IMR-90 (cell line): ENCODE measurements around the gene SFR1. TPM values are rescaled to one million over a fixed set of nuclear protein-coding genes. Genes with fewer than 3 reads are reported as not detected.
A peak's percentile ranks its signal among the peaks of the same experiment; 100 is the strongest.

Experiments used
- ATAC-seq: fragments of 200-7000 bp; cut with Tn5 transposase; 2 replicates; pipeline ENCODE4 v1.9.1; 2020; ENCODE audit warnings: low read depth, mild to moderate bottlenecking, moderate library complexity
- BruUV-seq: library from RNA; stranded (reverse); fragments of 400-500 nt; replicated peaks from 2 replicates; lab custom pipeline; 2021; lab: Mats Ljungman, UMichigan
- CTCF ChIA-PET: fragments of 300-600 bp; formaldehyde crosslinking; extraction: SDS; loops from one replicate; lab custom pipeline; 2021; ENCODE audit warnings: antibody characterized with exemption; lab: Yijun Ruan, JAX
- POLR2A ChIA-PET: fragments of 300-600 bp; sonication (Branson Sonifier 250); formaldehyde crosslinking; loops from one replicate; lab custom pipeline; 2022; ENCODE audit warnings: antibody characterized with exemption; ENCODE audit not compliant: unreplicated experiment; lab: Charles Lee
- DNase-seq: peaks from one replicate; pipeline ENCODE4 v3.0.0; 2013
- H2AFZ ChIP-seq: replicated peaks from 2 replicates; pipeline ENCODE3; 2013; ENCODE audit warnings: low read length, mild to moderate bottlenecking; ENCODE audit not compliant: poor library complexity
- H2AK5ac ChIP-seq: 2 replicates; pipeline ENCODE4 v1.6.1; 2013; ENCODE audit warnings: low read depth, low read length, inconsistent platforms
- H2AK9ac ChIP-seq: replicated peaks from 2 replicates; pipeline ENCODE3; 2013; ENCODE audit warnings: mild to moderate bottlenecking, low read depth, low read length, moderate library complexity; ENCODE audit not compliant: poor library complexity
- H2BK120ac ChIP-seq: 2 replicates; pipeline ENCODE4 v1.6.1; 2013; ENCODE audit warnings: low read depth, low read length, inconsistent platforms
- H2BK15ac ChIP-seq: 3 replicates; pipeline ENCODE4 v1.6.1; 2013; ENCODE audit warnings: low read depth, low read length, inconsistent platforms
- H2BK20ac ChIP-seq: 2 replicates; pipeline ENCODE4 v1.6.1; 2013; ENCODE audit warnings: low read depth, mild to moderate bottlenecking, inconsistent platforms, low read length, moderate library complexity
- H2BK5ac ChIP-seq: 2 replicates; pipeline ENCODE4 v1.6.1; 2013; ENCODE audit warnings: mild to moderate bottlenecking, low read depth, low read length, inconsistent platforms; ENCODE audit not compliant: poor library complexity, severe bottlenecking
- H3K14ac ChIP-seq: replicated peaks from 2 replicates; pipeline ENCODE4 v1.6.1; 2013; ENCODE audit warnings: low read depth, low read length, inconsistent platforms
- H3K18ac ChIP-seq: 2 replicates; pipeline ENCODE4 v1.6.1; 2013; ENCODE audit warnings: low read depth, low read length, control low read depth
- H3K23ac ChIP-seq: 2 replicates; pipeline ENCODE4 v1.6.1; 2013; ENCODE audit warnings: low read depth, low read length, inconsistent platforms
- H3K27ac ChIP-seq: 2 replicates; pipeline ENCODE4 v1.5.1; 2013; ENCODE audit warnings: mild to moderate bottlenecking, control low read depth, low read length; ENCODE audit not compliant: insufficient read depth
- H3K27me3 ChIP-seq: 2 replicates; pipeline ENCODE4 v1.6.1; 2013; ENCODE audit warnings: low read length; ENCODE audit not compliant: control insufficient read depth, insufficient read depth
- H3K36me3 ChIP-seq: 2 replicates; pipeline ENCODE4 v1.6.1; 2013; ENCODE audit warnings: low read length, mixed read lengths; ENCODE audit not compliant: control insufficient read depth, insufficient read depth
- H3K4ac ChIP-seq: 2 replicates; pipeline ENCODE4 v1.6.1; 2013; ENCODE audit warnings: low read depth, low read length, inconsistent platforms
- H3K4me1 ChIP-seq: 2 replicates; pipeline ENCODE4 v1.6.1; 2013; ENCODE audit warnings: low read length, mixed read lengths; ENCODE audit not compliant: control insufficient read depth, insufficient read depth
- H3K4me2 ChIP-seq: 2 replicates; pipeline ENCODE4 v1.6.1; 2013; ENCODE audit warnings: low read depth, mild to moderate bottlenecking, control low read depth, low read length, moderate library complexity
- H3K4me3 ChIP-seq: 2 replicates; pipeline ENCODE4 v1.5.1; 2013; ENCODE audit warnings: low read depth, mild to moderate bottlenecking, control low read depth, low read length, moderate library complexity; ENCODE audit not compliant: insufficient read depth
- H3K56ac ChIP-seq: 2 replicates; pipeline ENCODE4 v1.6.1; 2013; ENCODE audit warnings: low read length, inconsistent platforms; ENCODE audit not compliant: insufficient read depth; ENCODE audit errors: extremely low read depth
- H3K79me1 ChIP-seq, 2 experiments: 2 replicates each; pipeline ENCODE4 v1.6.1; 2013; ENCODE audit warnings: low read length in 2 of 2, inconsistent platforms in 1 of 2, low read depth in 1 of 2
- H3K9ac ChIP-seq: 2 replicates; pipeline ENCODE4 v1.6.1; 2013; ENCODE audit warnings: low read depth, low read length, control low read depth
- H3K9me1 ChIP-seq: 2 replicates; pipeline ENCODE4 v1.6.1; 2013; ENCODE audit warnings: low read length, inconsistent platforms; ENCODE audit not compliant: insufficient read depth
- H3K9me3 ChIP-seq: 2 replicates; pipeline ENCODE4 v1.6.1; 2013; ENCODE audit warnings: low read length; ENCODE audit not compliant: control insufficient read depth, insufficient read depth
- H4K20me1 ChIP-seq: 2 replicates; pipeline ENCODE4 v1.6.1; 2013; ENCODE audit warnings: low read length, inconsistent platforms; ENCODE audit not compliant: insufficient read depth
- H4K5ac ChIP-seq: 2 replicates; pipeline ENCODE4 v1.6.1; 2013; ENCODE audit warnings: mild to moderate bottlenecking, low read depth, low read length, control low read depth
- H4K8ac ChIP-seq, 2 experiments: 2 replicates each; pipeline ENCODE4 v1.6.1; 2013; ENCODE audit warnings: low read depth in 2 of 2, low read length in 2 of 2, control low read depth in 1 of 2, inconsistent platforms in 1 of 2
- H4K91ac ChIP-seq: 2 replicates; pipeline ENCODE4 v1.6.1; 2013; ENCODE audit warnings: low read depth, low read length, inconsistent platforms; ENCODE audit not compliant: insufficient read depth
- BHLHE40 ChIP-seq: fragments of 150-350 bp; IDR thresholded peaks from 2 replicates; pipeline ENCODE4 v1.6.1; 2016; ENCODE audit warnings: mild to moderate bottlenecking, low read depth, low read length
- CEBPB ChIP-seq: IDR thresholded peaks from 2 replicates; pipeline ENCODE4 v1.6.1; 2012; ENCODE audit warnings: low read depth, low read length, improper control_type of control experiment
- CHD1 ChIP-seq: IDR thresholded peaks from 2 replicates; pipeline ENCODE4 v1.6.1; 2012; ENCODE audit warnings: low read depth, low read length, improper control_type of control experiment
- FOS ChIP-seq: fragments of 150-350 bp; IDR thresholded peaks from 2 replicates; pipeline ENCODE4 v1.6.1; 2016; ENCODE audit warnings: low read depth, low read length
- MAFK ChIP-seq: IDR thresholded peaks from 2 replicates; pipeline ENCODE4 v1.6.1; 2012; ENCODE audit warnings: low read depth, low read length, improper control_type of control experiment
- MAZ ChIP-seq: IDR thresholded peaks from 2 replicates; pipeline ENCODE4 v1.6.1; 2012; ENCODE audit warnings: low read depth, mild to moderate bottlenecking, low read length, improper control_type of control experiment, moderate library complexity, borderline replicate concordance
- MXI1 ChIP-seq: IDR thresholded peaks from 2 replicates; pipeline ENCODE4 v1.6.1; 2012; ENCODE audit warnings: low read depth, mild to moderate bottlenecking, low read length, moderate library complexity, borderline replicate concordance
- POLR2A ChIP-seq: IDR thresholded peaks from 2 replicates; pipeline ENCODE4 v1.6.1; 2012; ENCODE audit warnings: mild to moderate bottlenecking, low read depth, low read length
- RAD21 ChIP-seq: IDR thresholded peaks from 2 replicates; pipeline ENCODE4 v1.6.1; 2012; ENCODE audit warnings: low read length, improper control_type of control experiment
- RCOR1 ChIP-seq: IDR thresholded peaks from 2 replicates; pipeline ENCODE4 v1.6.1; 2012; ENCODE audit warnings: mild to moderate bottlenecking, low read length, improper control_type of control experiment; ENCODE audit not compliant: insufficient replicate concordance
- RFX5 ChIP-seq: IDR thresholded peaks from 2 replicates; pipeline ENCODE4 v1.8.0; 2012; ENCODE audit warnings: low read depth, mild to moderate bottlenecking, low read length, moderate library complexity
- SMC3 ChIP-seq: fragments of 150-350 bp; IDR thresholded peaks from 2 replicates; pipeline ENCODE4 v1.6.1; 2016; ENCODE audit warnings: low read depth, mild to moderate bottlenecking, antibody characterized with exemption, low read length, moderate library complexity
- WGBS, 2 experiments: methylation state at CpG; one replicate each; pipeline versions ENCODE4 v1.1.5 to v1.1.7; 2013; ENCODE audit warnings: missing lambda C conversion rate in 2 of 2; ENCODE audit not compliant: insufficient read length in 1 of 2; ENCODE audit errors: extremely low coverage in 2 of 2; 5-methylcytosine and 5-hydroxymethylcytosine counted together
- dilution Hi-C: fragments of 300-500 bp; cut with HindIII; formaldehyde crosslinking; loops from one replicate; pipeline ENCODE4 v1.14.3; 2018; ENCODE audit warnings: low sequenced_read_pairs; ENCODE audit not compliant: unreplicated experiment
- in situ Hi-C: fragments of 300-500 bp; cut with MboI; formaldehyde crosslinking; loops from 3 replicates; pipeline ENCODE4 v1.14.3; 2019; ENCODE audit warnings: low sequenced_read_pairs, inconsistent platforms, mixed read lengths
- intact Hi-C: fragments of 100-400 bp; cut with micrococcal nuclease; formaldehyde crosslinking; loops from 2 replicates; pipeline ENCODE4 v1.10.0; 2022
- polyA plus RNA-seq, 3 experiments: library from polyadenylated mRNA; depleted of rRNA; stranded (reverse); fragments of >200 nt; gene quantifications; 2 replicates each; pipeline ENCODE4 v1.2.3, GENCODE V29; 2012; ENCODE audit warnings: low replicate concordance in 1 of 3
- total RNA-seq: library from RNA; depleted of rRNA; stranded (reverse); fragments of >200 nt; gene quantifications from 2 replicates; pipeline ENCODE4 v1.2.3, GENCODE V29; 2012
- TF ChIP-seq, protein P1 (sequence below): fragments of 150-350 bp; IDR thresholded peaks from 2 replicates; pipeline ENCODE4 v1.6.1; 2017; ENCODE audit warnings: mild to moderate bottlenecking, antibody characterized with exemption, low read length, low read depth
- TF ChIP-seq, protein P2 (sequence below): conservative IDR thresholded peaks from 2 replicates; pipeline ENCODE4 v1.5.1; 2012; ENCODE audit warnings: mild to moderate bottlenecking, low read depth, low read length, improper control_type of control experiment

The SFR1 gene
- total and polyA plus RNA-seq, 2 of the 4 experiments (the other 2 are of a cell fraction), result 1.6 to 2.3 TPM

- POLR2A ChIA-PET, result interaction anchor here (0.6 to 1.3 kb wide), 2 partner anchors 12 to 139 kb away, joined by 3 to 6 read pairs; no protein-coding TSS in a partner anchor
- TF ChIP-seq RAD21 (no peak), BHLHE40 (no peak), POLR2A (no peak), MAFK (no peak), CHD1 (no peak), MAZ (no peak), SMC3 (no peak), FOS (no peak), RFX5 (no peak), RCOR1 (no peak), CEBPB (no peak), MXI1 (no peak)
- TF ChIP-seq, protein P1, sequence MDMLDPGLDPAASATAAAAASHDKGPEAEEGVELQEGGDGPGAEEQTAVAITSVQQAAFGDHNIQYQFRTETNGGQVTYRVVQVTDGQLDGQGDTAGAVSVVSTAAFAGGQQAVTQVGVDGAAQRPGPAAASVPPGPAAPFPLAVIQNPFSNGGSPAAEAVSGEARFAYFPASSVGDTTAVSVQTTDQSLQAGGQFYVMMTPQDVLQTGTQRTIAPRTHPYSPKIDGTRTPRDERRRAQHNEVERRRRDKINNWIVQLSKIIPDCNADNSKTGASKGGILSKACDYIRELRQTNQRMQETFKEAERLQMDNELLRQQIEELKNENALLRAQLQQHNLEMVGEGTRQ, result no peak
- TF ChIP-seq, protein P2, sequence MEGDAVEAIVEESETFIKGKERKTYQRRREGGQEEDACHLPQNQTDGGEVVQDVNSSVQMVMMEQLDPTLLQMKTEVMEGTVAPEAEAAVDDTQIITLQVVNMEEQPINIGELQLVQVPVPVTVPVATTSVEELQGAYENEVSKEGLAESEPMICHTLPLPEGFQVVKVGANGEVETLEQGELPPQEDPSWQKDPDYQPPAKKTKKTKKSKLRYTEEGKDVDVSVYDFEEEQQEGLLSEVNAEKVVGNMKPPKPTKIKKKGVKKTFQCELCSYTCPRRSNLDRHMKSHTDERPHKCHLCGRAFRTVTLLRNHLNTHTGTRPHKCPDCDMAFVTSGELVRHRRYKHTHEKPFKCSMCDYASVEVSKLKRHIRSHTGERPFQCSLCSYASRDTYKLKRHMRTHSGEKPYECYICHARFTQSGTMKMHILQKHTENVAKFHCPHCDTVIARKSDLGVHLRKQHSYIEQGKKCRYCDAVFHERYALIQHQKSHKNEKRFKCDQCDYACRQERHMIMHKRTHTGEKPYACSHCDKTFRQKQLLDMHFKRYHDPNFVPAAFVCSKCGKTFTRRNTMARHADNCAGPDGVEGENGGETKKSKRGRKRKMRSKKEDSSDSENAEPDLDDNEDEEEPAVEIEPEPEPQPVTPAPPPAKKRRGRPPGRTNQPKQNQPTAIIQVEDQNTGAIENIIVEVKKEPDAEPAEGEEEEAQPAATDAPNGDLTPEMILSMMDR, result no peak
These were observed 495 bp downstream of the SFR1 start for GRCh38 chr10:104122225-104123107.

More at GRCh38 chr10:104122225-104123107, 495 bp downstream of the SFR1 start:
- peak overlapping the region; percentile 76 for H3K4me2 ChIP-seq
- H2BK120ac ChIP-seq, result no peak overlapping the region
- H4K91ac ChIP-seq, result no peak overlapping the region
- peak overlapping the region; percentile 34 for H3K23ac ChIP-seq
- H2BK15ac ChIP-seq, result no peak overlapping the region
- in situ Hi-C loops, result loop anchor here (5.0 kb wide), 1 partner anchor 235 kb away; no protein-coding TSS in a partner anchor
- H3K9ac ChIP-seq, result peak overlapping the region; percentile 74
- peak overlapping the region; percentile 21; the same call in 1 of the 2 replicates for H3K27ac ChIP-seq
- no peaks in the 10 kb centered on the region; the same call in 1 of the 2 replicates for H3K4me1 ChIP-seq
- peaks cover 0 to 7% of the 10 kb centered on the region in 2 experiments; a peak in 2 of 4 replicates for H3K79me1 ChIP-seq
- BruUV-seq, result no TSS peak
- dilution Hi-C loops, result no loop called here
- H3K36me3 ChIP-seq, result no peaks in the 10 kb centered on the region
- H3K4me3 ChIP-seq, result peak overlapping the region; percentile 85
- H2AK9ac ChIP-seq, result peak overlapping the region; percentile 74
- CTCF ChIA-PET, result interaction anchor here (0.5 to 2.1 kb wide), 11 partner anchors 10 to 235 kb away, joined by 3 to 8 read pairs (median 3); no protein-coding TSS in a partner anchor
- intact Hi-C loops, result loop anchor here (5.0 kb wide), 2 partner anchors 85 to 230 kb away; partner anchors contain the start of gene CFAP58
- no peak overlapping the region for H3K18ac ChIP-seq
- H2AK5ac ChIP-seq, result no peak overlapping the region
- peak overlapping the region; percentile 11 for H2BK5ac ChIP-seq
- peak overlapping the region; percentile 71 to 73; a peak in 3 of 4 replicates for H4K8ac ChIP-seq
- no peaks in the 10 kb centered on the region for H3K27me3 ChIP-seq
- no peaks in the 10 kb centered on the region; the same call in 1 of the 2 replicates for H3K9me1 ChIP-seq
- peak; percentile 0; the same call in 1 of the 2 replicates for ATAC-seq
- peak overlapping the region; percentile 29 for H3K14ac ChIP-seq
- no peaks in the 10 kb centered on the region for H4K20me1 ChIP-seq
- H3K9me3 ChIP-seq, result no peaks in the 10 kb centered on the region
- peak; percentile 2 for DNase-seq
- peak overlapping the region; percentile 32; the same call in 1 of the 2 replicates for H3K4ac ChIP-seq
- H2BK20ac ChIP-seq, result no peak overlapping the region
- H4K5ac ChIP-seq, result peak overlapping the region; percentile 16; the same call in 1 of the 2 replicates
- H3K56ac ChIP-seq, result peak overlapping the region; percentile 44; the same call in 1 of the 2 replicates
- WGBS, 2 experiments, result no CpG with 5 or more reads among the region's 23 CpGs
- H2AFZ ChIP-seq, result peak overlapping the region; percentile 96
